ENCODE measurements around the gene MCM7.

Gene MCM7

GRCh38 chr7:100106633-100107032 lies 5.4 kb upstream of the MCM7 start:
- no peak overlapping the region for H3K27ac ChIP-seq (replicated peaks; ENCODE audit: low read length)
- no peaks in the 10 kb centered on the region for H3K79me1 ChIP-seq (ENCODE audit: low read depth, low read length)
- no peak overlapping the region for H2BK15ac ChIP-seq (ENCODE audit: low read length)
- H4K8ac ChIP-seq (ENCODE audit: low read depth, low read length), result no peak overlapping the region
- no CpG with 5 or more reads among the region's 17 CpGs for WGBS, 2 donors (ENCODE audit: extremely low coverage in 2 of 2, insufficient read length in 2 of 2, insufficient replicate concordance in 1 of 2)
- no peak overlapping the region for H3K4me3 ChIP-seq (ENCODE audit: low read length in 2 of 2)
- no peak overlapping the region for H3K4ac ChIP-seq (ENCODE audit: low read length)
- H3K23ac ChIP-seq (ENCODE audit: low read depth, low read length, poor library complexity), result peak overlapping the region; percentile 38
- no peak overlapping the region for H4K91ac ChIP-seq (ENCODE audit: low read depth, low read length, poor library complexity)
- H2AK5ac ChIP-seq (ENCODE audit: low read depth, low read length), result no peak overlapping the region
- no peak overlapping the region for H2BK12ac ChIP-seq (ENCODE audit: low read length)
- H3K36me3 ChIP-seq (replicated peaks in 1 of 2; ENCODE audit: control insufficient read depth in 2 of 2, insufficient read depth in 2 of 2, low read length in 2 of 2), result peaks cover 46 to 80% of the 10 kb centered on the region in 2 donors
- no peak for DNase-seq (ENCODE audit: low spot score)
- H3K4me2 ChIP-seq (ENCODE audit: insufficient read depth, low read length, poor library complexity, severe bottlenecking), result no peak overlapping the region
- no peak overlapping the region for H2BK120ac ChIP-seq (ENCODE audit: low read depth, low read length)
- H3K27me3 ChIP-seq (ENCODE audit: control insufficient read depth in 3 of 3, insufficient read depth in 3 of 3, low read depth in 1 of 3, low read length in 3 of 3), result no peaks in the 10 kb centered on the region
- H3K18ac ChIP-seq (ENCODE audit: low read length), result no peak overlapping the region
- no peak overlapping the region for H2BK5ac ChIP-seq (ENCODE audit: low read length)
- H3K9ac ChIP-seq (ENCODE audit: low read depth, low read length, poor library complexity), result no peak overlapping the region
- no peak overlapping the region for H2AFZ ChIP-seq (ENCODE audit: low read length)
- peaks cover 0 to 2% of the 10 kb centered on the region in 2 donors for H3K9me3 ChIP-seq (replicated peaks in 1 of 2; ENCODE audit: control insufficient read depth in 2 of 2, insufficient read depth in 1 of 2, low read depth in 1 of 2, low read length in 2 of 2)
- no peak overlapping the region for H3K14ac ChIP-seq (ENCODE audit: low read length)
- peaks cover 4 to 9% of the 10 kb centered on the region in 2 donors for H3K4me1 ChIP-seq (ENCODE audit: control insufficient read depth in 2 of 2, insufficient read depth in 1 of 2, low read depth in 1 of 2, low read length in 2 of 2)

- no peak for DNase-seq (ENCODE audit: low spot score)
- Histone ChIP-seq H3K4me3 (ENCODE audit: low read length in 2 of 2) (no peak overlapping the region), H3K27me3 (ENCODE audit: control insufficient read depth in 3 of 3, insufficient read depth in 3 of 3, low read depth in 1 of 3, low read length in 3 of 3) (no peaks in the 10 kb centered on the region), H3K23ac (ENCODE audit: low read depth, low read length, poor library complexity) (no peak overlapping the region), H3K27ac (replicated peaks; ENCODE audit: low read length) (no peak overlapping the region), H4K8ac (ENCODE audit: low read depth, low read length) (no peak overlapping the region), H3K4ac (ENCODE audit: low read length) (no peak overlapping the region), H3K4me1 (ENCODE audit: control insufficient read depth in 2 of 2, insufficient read depth in 1 of 2, low read depth in 1 of 2, low read length in 2 of 2) (peaks cover 4 to 11% of the 10 kb centered on the region in 2 donors), H3K4me2 (ENCODE audit: insufficient read depth, low read length, poor library complexity, severe bottlenecking) (no peak overlapping the region), H3K9ac (ENCODE audit: low read depth, low read length, poor library complexity) (no peak overlapping the region), H3K9me3 (replicated peaks in 1 of 2; ENCODE audit: control insufficient read depth in 2 of 2, insufficient read depth in 1 of 2, low read depth in 1 of 2, low read length in 2 of 2) (no peaks in the 10 kb centered on the region), H2AFZ (ENCODE audit: low read length) (no peak overlapping the region), H3K18ac (ENCODE audit: low read length) (no peak overlapping the region), H2BK120ac (ENCODE audit: low read depth, low read length) (no peak overlapping the region), H3K14ac (ENCODE audit: low read length) (no peak overlapping the region), H4K91ac (ENCODE audit: low read depth, low read length, poor library complexity) (no peak overlapping the region), H2BK12ac (ENCODE audit: low read length) (no peak overlapping the region), H2BK5ac (ENCODE audit: low read length) (no peak overlapping the region), H3K36me3 (replicated peaks in 1 of 2; ENCODE audit: control insufficient read depth in 2 of 2, insufficient read depth in 2 of 2, low read length in 2 of 2) (peaks cover 37 to 69% of the 10 kb centered on the region in 2 donors), H3K79me1 (ENCODE audit: low read depth, low read length) (no peaks in the 10 kb centered on the region), H2BK15ac (ENCODE audit: low read length) (no peak overlapping the region), H2AK5ac (ENCODE audit: low read depth, low read length) (no peak overlapping the region)
- no CpG with 5 or more reads among the region's 4 CpGs for WGBS, 2 donors (ENCODE audit: extremely low coverage in 2 of 2, insufficient read length in 2 of 2, insufficient replicate concordance in 1 of 2)
These were observed 4.3 kb upstream of the MCM7 start for GRCh38 chr7:100105534-100105933.

GRCh38 chr7:100102950-100103840 lies 2.0 kb upstream of the MCM7 start:
- H3K4me2 ChIP-seq (ENCODE audit: insufficient read depth, low read length, poor library complexity, severe bottlenecking), result no peak overlapping the region
- no peak overlapping the region for H3K27ac ChIP-seq (replicated peaks; ENCODE audit: low read length)
- H2BK120ac ChIP-seq (ENCODE audit: low read depth, low read length), result peak overlapping the region; percentile 38
- H3K4me3 ChIP-seq (ENCODE audit: low read length in 2 of 2), result peak overlapping the region in 1 of 2 donors; percentile 99
- no peak overlapping the region for H2BK5ac ChIP-seq (ENCODE audit: low read length)
- H3K23ac ChIP-seq (ENCODE audit: low read depth, low read length, poor library complexity), result no peak overlapping the region
- H4K91ac ChIP-seq (ENCODE audit: low read depth, low read length, poor library complexity), result no peak overlapping the region
- peaks cover 43 to 69% of the 10 kb centered on the region in 2 donors for H3K36me3 ChIP-seq (replicated peaks in 1 of 2; ENCODE audit: control insufficient read depth in 2 of 2, insufficient read depth in 2 of 2, low read length in 2 of 2)
- H2AK5ac ChIP-seq (ENCODE audit: low read depth, low read length), result peak overlapping the region; percentile 20
- no peak overlapping the region for H3K18ac ChIP-seq (ENCODE audit: low read length)
- no peak overlapping the region for H4K8ac ChIP-seq (ENCODE audit: low read depth, low read length)
- no peak overlapping the region for H2BK15ac ChIP-seq (ENCODE audit: low read length)
- no peak for DNase-seq (ENCODE audit: low spot score)
- no peak overlapping the region for H3K4ac ChIP-seq (ENCODE audit: low read length)
- H3K9me3 ChIP-seq (replicated peaks in 1 of 2; ENCODE audit: control insufficient read depth in 2 of 2, insufficient read depth in 1 of 2, low read depth in 1 of 2, low read length in 2 of 2), result no peaks in the 10 kb centered on the region
- H2BK12ac ChIP-seq (ENCODE audit: low read length), result no peak overlapping the region
- WGBS, 2 donors (ENCODE audit: extremely low coverage in 2 of 2, insufficient read length in 2 of 2, insufficient replicate concordance in 1 of 2), result no CpG with 5 or more reads among the region's 17 CpGs
- H3K14ac ChIP-seq (ENCODE audit: low read length), result no peak overlapping the region
- no peak overlapping the region for H2AFZ ChIP-seq (ENCODE audit: low read length)
- H3K9ac ChIP-seq (ENCODE audit: low read depth, low read length, poor library complexity), result no peak overlapping the region
- H3K79me1 ChIP-seq (ENCODE audit: low read depth, low read length), result peaks cover 5% of the 10 kb centered on the region
- peaks cover 10 to 20% of the 10 kb centered on the region in 2 donors for H3K4me1 ChIP-seq (ENCODE audit: control insufficient read depth in 2 of 2, insufficient read depth in 1 of 2, low read depth in 1 of 2, low read length in 2 of 2)
- no peaks in the 10 kb centered on the region for H3K27me3 ChIP-seq (ENCODE audit: control insufficient read depth in 3 of 3, insufficient read depth in 3 of 3, low read depth in 1 of 3, low read length in 3 of 3)

GRCh38 chr7:100100420-100101015 lies 679 bp downstream of the MCM7 start:
- H3K14ac ChIP-seq (ENCODE audit: low read length), result peak overlapping the region; percentile 99
- no peaks in the 10 kb centered on the region for H3K27me3 ChIP-seq (ENCODE audit: control insufficient read depth in 3 of 3, insufficient read depth in 3 of 3, low read depth in 1 of 3, low read length in 3 of 3)
- peak overlapping the region; percentile 99 for H3K18ac ChIP-seq (ENCODE audit: low read length)
- peak overlapping the region; percentile 88 for H3K27ac ChIP-seq (replicated peaks; ENCODE audit: low read length)
- H3K4me1 ChIP-seq (ENCODE audit: control insufficient read depth in 2 of 2, insufficient read depth in 1 of 2, low read depth in 1 of 2, low read length in 2 of 2), result peaks cover 10 to 20% of the 10 kb centered on the region in 2 donors
- no peak overlapping the region for H2BK15ac ChIP-seq (ENCODE audit: low read length)
- peak overlapping the region; percentile 88 for H2AK5ac ChIP-seq (ENCODE audit: low read depth, low read length)
- peak overlapping the region; percentile 99 for H3K4me3 ChIP-seq (ENCODE audit: low read length in 2 of 2)
- peak overlapping the region; percentile 34 for H3K23ac ChIP-seq (ENCODE audit: low read depth, low read length, poor library complexity)
- no peak overlapping the region for H2BK12ac ChIP-seq (ENCODE audit: low read length)
- H3K36me3 ChIP-seq (replicated peaks in 1 of 2; ENCODE audit: control insufficient read depth in 2 of 2, insufficient read depth in 2 of 2, low read length in 2 of 2), result peaks cover 43 to 69% of the 10 kb centered on the region in 2 donors
- H2AFZ ChIP-seq (ENCODE audit: low read length), result peak overlapping the region; percentile 70
- peak overlapping the region; percentile 94 for H2BK5ac ChIP-seq (ENCODE audit: low read length)
- H3K9me3 ChIP-seq (replicated peaks in 1 of 2; ENCODE audit: control insufficient read depth in 2 of 2, insufficient read depth in 1 of 2, low read depth in 1 of 2, low read length in 2 of 2), result no peaks in the 10 kb centered on the region
- H4K8ac ChIP-seq (ENCODE audit: low read depth, low read length), result no peak overlapping the region
- peak; percentile 96 for DNase-seq (ENCODE audit: low spot score)
- peak overlapping the region; percentile 99 for H3K9ac ChIP-seq (ENCODE audit: low read depth, low read length, poor library complexity)
- H2BK120ac ChIP-seq (ENCODE audit: low read depth, low read length), result peak overlapping the region; percentile 92
- H3K4ac ChIP-seq (ENCODE audit: low read length), result no peak overlapping the region
- H3K4me2 ChIP-seq (ENCODE audit: insufficient read depth, low read length, poor library complexity, severe bottlenecking), result peak overlapping the region; percentile 69
- H4K91ac ChIP-seq (ENCODE audit: low read depth, low read length, poor library complexity), result peak overlapping the region; percentile 99
- no CpG with 5 or more reads among the region's 61 CpGs for WGBS, 2 donors (ENCODE audit: extremely low coverage in 2 of 2, insufficient read length in 2 of 2, insufficient replicate concordance in 1 of 2)
- H3K79me1 ChIP-seq (ENCODE audit: low read depth, low read length), result peaks cover 8% of the 10 kb centered on the region

Data from neuronal stem cell (in vitro differentiated cells).